Measurements from ENCODE around the gene VAV3.

VAV3 gene

DNA sequence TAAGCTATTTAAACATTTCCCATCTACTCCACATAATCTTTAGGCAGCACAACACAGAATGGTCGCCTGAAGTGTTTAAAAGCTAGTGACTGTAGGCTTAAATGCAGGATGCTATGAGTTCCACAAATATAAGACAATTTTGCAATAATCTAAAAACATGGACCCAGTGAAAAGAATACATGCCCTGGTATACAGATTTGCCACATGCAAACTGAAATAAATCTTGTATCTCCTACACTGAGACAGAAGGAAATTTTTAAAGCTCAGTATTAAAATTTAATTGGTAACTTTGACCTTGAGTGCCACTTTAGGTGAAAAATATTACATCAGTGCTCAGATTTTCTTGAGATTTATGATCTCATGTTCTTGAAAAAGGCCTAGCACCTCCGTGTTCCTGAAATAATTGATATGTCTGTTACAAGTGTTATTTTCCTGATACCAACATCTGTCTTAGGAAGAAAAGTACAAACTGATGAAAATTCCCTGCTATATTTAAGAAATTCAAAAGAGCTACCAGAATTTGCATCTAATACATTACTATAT lies 285.5 kb downstream of the VAV3 start:
- H3K23ac ChIP-seq (ENCODE audit: low read depth, low read length, poor library complexity), result no peak overlapping the region
- H3K18ac ChIP-seq (ENCODE audit: low read length), result no peak overlapping the region
- H3K4me3 ChIP-seq (ENCODE audit: low read length in 2 of 2), result no peak overlapping the region
- no peak overlapping the region for H3K4me2 ChIP-seq (ENCODE audit: insufficient read depth, low read length, poor library complexity, severe bottlenecking)
- peaks cover 0 to 1% of the 10 kb centered on the region in 2 donors for H3K9me3 ChIP-seq (replicated peaks in 1 of 2; ENCODE audit: control insufficient read depth in 2 of 2, insufficient read depth in 1 of 2, low read depth in 1 of 2, low read length in 2 of 2)
- no peak for DNase-seq (ENCODE audit: low spot score)
- H2BK5ac ChIP-seq (ENCODE audit: low read length), result no peak overlapping the region
- H3K79me1 ChIP-seq (ENCODE audit: low read depth, low read length), result no peaks in the 10 kb centered on the region
- no peak overlapping the region for H3K4ac ChIP-seq (ENCODE audit: low read length)
- H2BK120ac ChIP-seq (ENCODE audit: low read depth, low read length), result no peak overlapping the region
- no peak overlapping the region for H3K27ac ChIP-seq (replicated peaks; ENCODE audit: low read length)
- H2BK12ac ChIP-seq (ENCODE audit: low read length), result no peak overlapping the region
- H3K9ac ChIP-seq (ENCODE audit: low read depth, low read length, poor library complexity), result no peak overlapping the region
- H3K36me3 ChIP-seq (replicated peaks in 1 of 2; ENCODE audit: control insufficient read depth in 2 of 2, insufficient read depth in 2 of 2, low read length in 2 of 2), result no peaks in the 10 kb centered on the region
- H4K91ac ChIP-seq (ENCODE audit: low read depth, low read length, poor library complexity), result no peak overlapping the region
- peak overlapping the region; percentile 6 for H2AFZ ChIP-seq (ENCODE audit: low read length)
- H3K4me1 ChIP-seq (ENCODE audit: control insufficient read depth in 2 of 2, insufficient read depth in 1 of 2, low read depth in 1 of 2, low read length in 2 of 2), result peaks cover 0 to 2% of the 10 kb centered on the region in 2 donors
- H3K27me3 ChIP-seq (ENCODE audit: control insufficient read depth in 3 of 3, insufficient read depth in 3 of 3, low read depth in 1 of 3, low read length in 3 of 3), result no peaks in the 10 kb centered on the region
- no peak overlapping the region for H3K14ac ChIP-seq (ENCODE audit: low read length)
- no peak overlapping the region for H2BK15ac ChIP-seq (ENCODE audit: low read length)
- no peak overlapping the region for H2AK5ac ChIP-seq (ENCODE audit: low read depth, low read length)
- H4K8ac ChIP-seq (ENCODE audit: low read depth, low read length), result no peak overlapping the region
- no CpG with 5 or more reads among the region's 2 CpGs for WGBS, 2 donors (ENCODE audit: extremely low coverage in 2 of 2, insufficient read length in 2 of 2, insufficient replicate concordance in 1 of 2)

GRCh38 chr1:107678993-107679392 lies 286.0 kb downstream of the VAV3 start:
- H3K4me3 ChIP-seq (ENCODE audit: low read length in 2 of 2), result no peak overlapping the region
- no peak overlapping the region for H4K8ac ChIP-seq (ENCODE audit: low read depth, low read length)
- H3K4ac ChIP-seq (ENCODE audit: low read length), result no peak overlapping the region
- H3K9ac ChIP-seq (ENCODE audit: low read depth, low read length, poor library complexity), result no peak overlapping the region
- no peak overlapping the region for H2BK5ac ChIP-seq (ENCODE audit: low read length)
- H2AK5ac ChIP-seq (ENCODE audit: low read depth, low read length), result no peak overlapping the region
- no peak overlapping the region for H2BK12ac ChIP-seq (ENCODE audit: low read length)
- DNase-seq (ENCODE audit: low spot score), result no peak
- H3K4me2 ChIP-seq (ENCODE audit: insufficient read depth, low read length, poor library complexity, severe bottlenecking), result no peak overlapping the region
- no peak overlapping the region for H3K18ac ChIP-seq (ENCODE audit: low read length)
- peak overlapping the region; percentile 6 for H2AFZ ChIP-seq (ENCODE audit: low read length)
- H3K79me1 ChIP-seq (ENCODE audit: low read depth, low read length), result no peaks in the 10 kb centered on the region
- no CpG with 5 or more reads among the region's 2 CpGs for WGBS, 2 donors (ENCODE audit: extremely low coverage in 2 of 2, insufficient read length in 2 of 2, insufficient replicate concordance in 1 of 2)
- H3K14ac ChIP-seq (ENCODE audit: low read length), result no peak overlapping the region
- H2BK120ac ChIP-seq (ENCODE audit: low read depth, low read length), result no peak overlapping the region
- peaks cover 0 to 2% of the 10 kb centered on the region in 2 donors for H3K4me1 ChIP-seq (ENCODE audit: control insufficient read depth in 2 of 2, insufficient read depth in 1 of 2, low read depth in 1 of 2, low read length in 2 of 2)
- no peaks in the 10 kb centered on the region for H3K36me3 ChIP-seq (replicated peaks in 1 of 2; ENCODE audit: control insufficient read depth in 2 of 2, insufficient read depth in 2 of 2, low read length in 2 of 2)
- no peak overlapping the region for H2BK15ac ChIP-seq (ENCODE audit: low read length)
- peaks cover 0 to 2% of the 10 kb centered on the region in 2 donors for H3K9me3 ChIP-seq (replicated peaks in 1 of 2; ENCODE audit: control insufficient read depth in 2 of 2, insufficient read depth in 1 of 2, low read depth in 1 of 2, low read length in 2 of 2)
- H3K23ac ChIP-seq (ENCODE audit: low read depth, low read length, poor library complexity), result no peak overlapping the region
- H3K27me3 ChIP-seq (ENCODE audit: control insufficient read depth in 3 of 3, insufficient read depth in 3 of 3, low read depth in 1 of 3, low read length in 3 of 3), result no peaks in the 10 kb centered on the region
- no peak overlapping the region for H4K91ac ChIP-seq (ENCODE audit: low read depth, low read length, poor library complexity)
- no peak overlapping the region for H3K27ac ChIP-seq (replicated peaks; ENCODE audit: low read length)

GRCh38 chr1:107677697-107678096 lies 287.3 kb downstream of the VAV3 start:
- Histone ChIP-seq H3K4me3 (ENCODE audit: low read length in 2 of 2) (no peak overlapping the region), H3K27me3 (ENCODE audit: control insufficient read depth in 3 of 3, insufficient read depth in 3 of 3, low read depth in 1 of 3, low read length in 3 of 3) (no peaks in the 10 kb centered on the region)

DNA sequence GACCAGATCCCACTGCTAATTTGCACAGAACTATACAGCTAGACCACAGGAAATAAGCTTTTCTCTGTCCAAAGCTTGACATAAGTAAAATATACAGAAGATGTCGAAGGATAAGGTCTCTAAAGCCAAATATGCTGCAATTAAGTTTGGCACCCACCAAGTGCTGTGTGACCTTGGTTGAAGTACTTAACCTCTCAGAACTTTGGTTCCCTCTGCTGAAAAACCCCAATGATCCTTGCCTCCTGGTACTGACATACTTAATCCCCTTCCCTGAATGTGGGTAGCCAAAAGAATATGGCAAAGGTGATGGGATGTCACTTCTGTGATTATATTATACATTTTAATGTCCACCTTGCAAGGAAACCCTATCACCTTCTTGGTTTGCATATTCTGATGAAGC lies 290.5 kb downstream of the VAV3 start:
- Histone ChIP-seq H3K18ac (ENCODE audit: low read length) (no peak overlapping the region), H2AK5ac (ENCODE audit: low read depth, low read length) (no peak overlapping the region), H3K23ac (ENCODE audit: low read depth, low read length, poor library complexity) (no peak overlapping the region), H3K36me3 (replicated peaks in 1 of 2; ENCODE audit: control insufficient read depth in 2 of 2, insufficient read depth in 2 of 2, low read length in 2 of 2) (no peaks in the 10 kb centered on the region), H4K8ac (ENCODE audit: low read depth, low read length) (no peak overlapping the region), H2BK120ac (ENCODE audit: low read depth, low read length) (no peak overlapping the region), H3K4me3 (ENCODE audit: low read length in 2 of 2) (no peak overlapping the region), H2BK5ac (ENCODE audit: low read length) (no peak overlapping the region), H3K4me1 (ENCODE audit: control insufficient read depth in 2 of 2, insufficient read depth in 1 of 2, low read depth in 1 of 2, low read length in 2 of 2) (peaks cover 0 to 2% of the 10 kb centered on the region in 2 donors), H3K79me1 (ENCODE audit: low read depth, low read length) (no peaks in the 10 kb centered on the region), H3K4ac (ENCODE audit: low read length) (no peak overlapping the region), H3K14ac (ENCODE audit: low read length) (no peak overlapping the region), H3K27me3 (ENCODE audit: control insufficient read depth in 3 of 3, insufficient read depth in 3 of 3, low read depth in 1 of 3, low read length in 3 of 3) (no peaks in the 10 kb centered on the region), H4K91ac (ENCODE audit: low read depth, low read length, poor library complexity) (no peak overlapping the region), H3K9me3 (replicated peaks in 1 of 2; ENCODE audit: control insufficient read depth in 2 of 2, insufficient read depth in 1 of 2, low read depth in 1 of 2, low read length in 2 of 2) (peaks cover 0 to 2% of the 10 kb centered on the region in 2 donors), H2BK15ac (ENCODE audit: low read length) (no peak overlapping the region), H3K27ac (replicated peaks; ENCODE audit: low read length) (no peak overlapping the region), H2BK12ac (ENCODE audit: low read length) (no peak overlapping the region), H3K4me2 (ENCODE audit: insufficient read depth, low read length, poor library complexity, severe bottlenecking) (no peak overlapping the region), H2AFZ (ENCODE audit: low read length) (no peak overlapping the region), H3K9ac (ENCODE audit: low read depth, low read length, poor library complexity) (no peak overlapping the region)
- no CpG with 5 or more reads among the region's 1 CpG for WGBS, 2 donors (ENCODE audit: extremely low coverage in 2 of 2, insufficient read length in 2 of 2, insufficient replicate concordance in 1 of 2)
- DNase-seq (ENCODE audit: low spot score), result no peak

More at GRCh38 chr1:107677697-107678096, 287.3 kb downstream of the VAV3 start:
- WGBS, 2 donors (ENCODE audit: extremely low coverage in 2 of 2, insufficient read length in 2 of 2, insufficient replicate concordance in 1 of 2), result no CpG with 5 or more reads among the region's 3 CpGs
- no peak overlapping the region for H4K8ac ChIP-seq (ENCODE audit: low read depth, low read length)
- no peak overlapping the region for H3K27ac ChIP-seq (replicated peaks; ENCODE audit: low read length)
- H3K9me3 ChIP-seq (replicated peaks in 1 of 2; ENCODE audit: control insufficient read depth in 2 of 2, insufficient read depth in 1 of 2, low read depth in 1 of 2, low read length in 2 of 2), result peaks cover 0 to 2% of the 10 kb centered on the region in 2 donors
- H2AK5ac ChIP-seq (ENCODE audit: low read depth, low read length), result no peak overlapping the region
- no peak overlapping the region for H3K4ac ChIP-seq (ENCODE audit: low read length)
- no peak overlapping the region for H2BK120ac ChIP-seq (ENCODE audit: low read depth, low read length)
- H3K4me2 ChIP-seq (ENCODE audit: insufficient read depth, low read length, poor library complexity, severe bottlenecking), result no peak overlapping the region
- no peaks in the 10 kb centered on the region for H3K79me1 ChIP-seq (ENCODE audit: low read depth, low read length)
- H3K9ac ChIP-seq (ENCODE audit: low read depth, low read length, poor library complexity), result no peak overlapping the region
- H2BK12ac ChIP-seq (ENCODE audit: low read length), result no peak overlapping the region
- H2BK5ac ChIP-seq (ENCODE audit: low read length), result no peak overlapping the region
- no peak overlapping the region for H3K23ac ChIP-seq (ENCODE audit: low read depth, low read length, poor library complexity)
- no peak overlapping the region for H2BK15ac ChIP-seq (ENCODE audit: low read length)
- H3K36me3 ChIP-seq (replicated peaks in 1 of 2; ENCODE audit: control insufficient read depth in 2 of 2, insufficient read depth in 2 of 2, low read length in 2 of 2), result no peaks in the 10 kb centered on the region
- H3K18ac ChIP-seq (ENCODE audit: low read length), result no peak overlapping the region
- peaks cover 0 to 2% of the 10 kb centered on the region in 2 donors for H3K4me1 ChIP-seq (ENCODE audit: control insufficient read depth in 2 of 2, insufficient read depth in 1 of 2, low read depth in 1 of 2, low read length in 2 of 2)
- peak overlapping the region; percentile 46 for H2AFZ ChIP-seq (ENCODE audit: low read length)
- no peak overlapping the region for H4K91ac ChIP-seq (ENCODE audit: low read depth, low read length, poor library complexity)
- DNase-seq (ENCODE audit: low spot score), result no peak
- no peak overlapping the region for H3K14ac ChIP-seq (ENCODE audit: low read length)
